CD4-positive, alpha-beta memory T cell (primary cell): Measurements from ENCODE around the gene MGAT3. TPM values are rescaled to one million over a fixed set of nuclear protein-coding genes. Genes with fewer than 3 reads are reported as not detected.

Experiments used
- CTCF ChIA-PET: fragments of 350-600 bp; sonication (Branson Sonifier 250); formaldehyde crosslinking; loops from one replicate; lab custom pipeline; 2021; ENCODE audit warnings: inconsistent platforms; ENCODE audit not compliant: partially characterized antibody; lab: Charles Lee
- POLR2A ChIA-PET: fragments of 350-600 bp; sonication (Branson Sonifier 250); formaldehyde crosslinking; loops from one replicate; lab custom pipeline; 2021; ENCODE audit not compliant: partially characterized antibody; lab: Charles Lee
- DNase-seq, 5 donors: peaks; one replicate each; pipeline versions ENCODE4 v3.0.0 to v3.0.0-alpha.2; 2020 to 2022; ENCODE audit warnings: mixed read lengths in 1 of 5
- H3K27ac ChIP-seq: one replicate; pipeline ENCODE4 v1.7.0; 2013; ENCODE audit warnings: low read depth, low read length
- H3K27me3 ChIP-seq: 2 replicates; pipeline ENCODE4 v1.7.0; 2013; ENCODE audit warnings: mild to moderate bottlenecking, low read length, moderate library complexity; ENCODE audit not compliant: insufficient read depth
- H3K36me3 ChIP-seq: 2 replicates; pipeline ENCODE4 v1.7.0; 2013; ENCODE audit warnings: mild to moderate bottlenecking, low read length, moderate library complexity; ENCODE audit not compliant: insufficient read depth
- H3K4me1 ChIP-seq: 2 replicates; pipeline ENCODE4 v1.7.0; 2013; ENCODE audit warnings: mild to moderate bottlenecking, low read length, moderate library complexity; ENCODE audit not compliant: insufficient read depth
- H3K4me3 ChIP-seq, 2 donors: one replicate each; pipeline ENCODE4 v1.7.0; 2013; ENCODE audit warnings: low read length in 2 of 2, mild to moderate bottlenecking in 1 of 2
- H3K9me3 ChIP-seq, 2 donors: one replicate each; pipeline ENCODE4 v1.7.0; 2013; ENCODE audit warnings: low read length in 2 of 2, control low read depth in 1 of 2; ENCODE audit not compliant: control insufficient read depth in 1 of 2
- H3K27ac Mint-ChIP-seq, 7 donors: one replicate each; pipeline ENCODE4 v1.8.0; 2020 to 2021; ENCODE audit warnings: mixed read lengths in 7 of 7, mild to moderate bottlenecking in 6 of 7, inconsistent platforms in 3 of 7, moderate library complexity in 3 of 7
- H3K27me3 Mint-ChIP-seq, 2 donors: one replicate each; pipeline ENCODE4 v1.8.0; 2020 to 2021; ENCODE audit warnings: mixed read lengths in 2 of 2
- H3K36me3 Mint-ChIP-seq, 2 donors: one replicate each; pipeline ENCODE4 v1.8.0; 2020 to 2021; ENCODE audit warnings: mixed read lengths in 2 of 2, inconsistent platforms in 1 of 2, mild to moderate bottlenecking in 1 of 2
- H3K4me1 Mint-ChIP-seq, 4 donors: one replicate each; pipeline ENCODE4 v1.8.0; 2020 to 2021; ENCODE audit warnings: mixed read lengths in 4 of 4, mild to moderate bottlenecking in 1 of 4
- H3K4me3 Mint-ChIP-seq, 8 donors: one replicate each; pipeline ENCODE4 v1.8.0; 2020 to 2021; ENCODE audit warnings: mixed read lengths in 8 of 8, mild to moderate bottlenecking in 7 of 8, moderate library complexity in 6 of 8, inconsistent platforms in 3 of 8
- H3K9me3 Mint-ChIP-seq, 8 donors: one replicate each; pipeline ENCODE4 v1.8.0; 2020 to 2021; ENCODE audit warnings: mixed read lengths in 8 of 8, mild to moderate bottlenecking in 5 of 8, inconsistent platforms in 3 of 8, moderate library complexity in 1 of 8
- intact Hi-C: fragments of 100-400 bp; cut with micrococcal nuclease; formaldehyde crosslinking; loops from one replicate; pipeline ENCODE4 v1.15.1; 2023
- polyA plus RNA-seq, 2 donors: library from polyadenylated mRNA; unstranded; fragments of 300-500 nt; fragmentation: Illumina TruSeq; gene quantifications; one replicate each; pipeline ENCODE4 v1.2.3, GENCODE V29; 2021
- total RNA-seq, 2 experiments: library from RNA; stranded (reverse); gene quantifications; one replicate each; pipeline ENCODE4 v1.2.3, GENCODE V29; 2021

MGAT3 gene
- total and polyA plus RNA-seq, 4 experiments from 2014 or later = 0.19 to 0.73 TPM; not detected in 2

DNA sequence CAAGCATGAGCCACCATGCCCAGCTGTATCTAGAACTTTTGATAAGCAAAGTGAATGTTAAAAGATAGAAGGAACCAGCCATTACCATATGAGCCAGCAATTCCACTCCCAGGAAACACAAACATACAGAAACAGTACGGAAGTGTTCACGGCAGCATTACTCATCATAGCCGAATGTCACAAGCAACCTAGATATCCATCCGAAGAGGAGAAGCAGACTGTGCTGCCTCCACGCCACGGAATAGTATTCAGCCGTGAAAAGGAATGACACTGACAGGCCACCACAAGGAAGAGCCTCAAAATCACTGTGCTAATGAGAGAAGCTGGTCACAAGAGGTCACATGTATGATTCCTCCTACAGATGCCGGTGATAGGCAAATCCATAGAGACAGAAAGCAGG, 17.6 kb upstream of the MGAT3 start:
- ChIA-PET CTCF (no interaction called here), POLR2A (no interaction called here)
- no peak overlapping the region for H3K4me3 Mint-ChIP-seq
- no peak for DNase-seq
- no peaks in the 10 kb centered on the region for H3K36me3 Mint-ChIP-seq
- Histone ChIP-seq H3K4me1 (peaks cover 9% of the 10 kb centered on the region), H3K36me3 (no peaks in the 10 kb centered on the region), H3K27ac (no peak overlapping the region), H3K27me3 (no peaks in the 10 kb centered on the region), H3K4me3 (no peak overlapping the region), H3K9me3 (no peaks in the 10 kb centered on the region)
- H3K27me3 Mint-ChIP-seq = peaks cover 8 to 11% of the 10 kb centered on the region in 2 donors
- H3K27ac Mint-ChIP-seq = no peak overlapping the region
- peaks cover 0 to 2% (median 0%) of the 10 kb centered on the region in 8 donors for H3K9me3 Mint-ChIP-seq
- intact Hi-C loops = no loop called here
- peaks cover 0 to 16% (median 3%) of the 10 kb centered on the region in 4 donors for H3K4me1 Mint-ChIP-seq

DNA sequence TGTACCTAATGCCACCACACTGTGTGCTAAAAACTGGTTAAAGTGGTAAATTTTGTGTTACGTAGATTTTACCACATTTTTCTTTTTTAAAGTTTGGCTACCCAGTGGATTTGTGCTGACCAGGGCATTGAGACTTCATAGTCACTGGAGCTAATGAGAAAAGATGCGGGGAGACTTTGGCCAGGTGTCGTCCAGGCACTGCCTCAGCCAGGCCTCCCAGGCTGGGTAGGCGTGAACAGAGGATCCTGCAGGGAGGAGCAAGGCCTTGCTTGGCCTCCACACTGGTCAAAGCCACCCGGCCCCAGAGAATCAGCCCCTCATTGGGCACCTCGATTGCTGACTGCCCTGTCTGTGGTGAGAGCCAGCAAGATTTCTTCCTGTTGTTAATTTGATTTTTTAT, 13.4 kb upstream of the MGAT3 start:
- peaks cover 8 to 13% of the 10 kb centered on the region in 2 donors for H3K27me3 Mint-ChIP-seq
- ChIA-PET POLR2A (no interaction called here), CTCF (no interaction called here)
- Histone ChIP-seq H3K27me3 (no peaks in the 10 kb centered on the region), H3K9me3 (no peaks in the 10 kb centered on the region), H3K4me1 (peaks cover 7% of the 10 kb centered on the region), H3K27ac (no peak overlapping the region), H3K36me3 (no peaks in the 10 kb centered on the region), H3K4me3 (no peak overlapping the region)
- intact Hi-C loops = no loop called here
- H3K36me3 Mint-ChIP-seq = no peaks in the 10 kb centered on the region
- peaks cover 5 to 17% (median 9%) of the 10 kb centered on the region in 4 donors for H3K4me1 Mint-ChIP-seq
- H3K4me3 Mint-ChIP-seq = no peak overlapping the region
- DNase-seq = no peak
- no peak overlapping the region for H3K27ac Mint-ChIP-seq
- peaks cover 0 to 2% (median 0%) of the 10 kb centered on the region in 8 donors for H3K9me3 Mint-ChIP-seq

DNA sequence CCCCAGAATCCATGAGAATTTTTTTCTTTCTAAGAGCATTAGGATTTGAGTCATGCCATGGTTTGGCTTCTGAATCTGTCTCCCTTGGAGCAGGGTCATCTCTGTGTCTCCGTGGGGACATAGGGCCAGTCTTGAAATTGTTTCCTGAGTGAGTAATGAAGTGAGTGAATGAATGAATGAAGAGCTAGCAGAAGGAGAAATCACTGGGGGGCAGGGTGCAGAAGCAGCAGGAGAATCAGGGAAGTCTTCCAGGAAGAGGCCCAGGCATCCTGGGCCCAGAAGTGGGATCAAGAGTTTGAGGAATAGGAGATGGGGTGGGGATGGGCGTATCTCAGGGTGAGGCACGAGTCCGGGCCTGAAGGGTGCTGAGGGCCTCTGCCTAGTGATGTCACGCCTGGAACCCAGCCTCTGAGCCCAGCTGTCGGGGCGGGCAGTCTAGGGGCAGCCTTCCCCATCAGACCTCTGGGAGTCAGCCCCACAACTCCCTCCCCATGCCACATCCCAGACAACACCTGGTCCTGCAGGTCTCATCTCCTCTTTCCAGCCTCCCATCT, 12.5 kb upstream of the MGAT3 start:
- H3K4me1 Mint-ChIP-seq = peaks cover 5 to 10% (median 8%) of the 10 kb centered on the region in 4 donors
- Histone ChIP-seq H3K9me3 (no peaks in the 10 kb centered on the region), H3K36me3 (no peaks in the 10 kb centered on the region), H3K4me3 (no peak overlapping the region), H3K27me3 (no peaks in the 10 kb centered on the region), H3K27ac (no peak overlapping the region), H3K4me1 (peaks cover 7% of the 10 kb centered on the region)
- H3K4me3 Mint-ChIP-seq = no peak overlapping the region
- peaks cover 0 to under 1% (median 0%) of the 10 kb centered on the region in 8 donors for H3K9me3 Mint-ChIP-seq
- intact Hi-C loops = no loop called here
- POLR2A ChIA-PET = no interaction called here
- CTCF ChIA-PET = no interaction called here
- H3K27ac Mint-ChIP-seq = no peak overlapping the region
- peaks cover 4 to 9% of the 10 kb centered on the region in 2 donors for H3K27me3 Mint-ChIP-seq
- no peaks in the 10 kb centered on the region for H3K36me3 Mint-ChIP-seq
- no peak for DNase-seq

DNA sequence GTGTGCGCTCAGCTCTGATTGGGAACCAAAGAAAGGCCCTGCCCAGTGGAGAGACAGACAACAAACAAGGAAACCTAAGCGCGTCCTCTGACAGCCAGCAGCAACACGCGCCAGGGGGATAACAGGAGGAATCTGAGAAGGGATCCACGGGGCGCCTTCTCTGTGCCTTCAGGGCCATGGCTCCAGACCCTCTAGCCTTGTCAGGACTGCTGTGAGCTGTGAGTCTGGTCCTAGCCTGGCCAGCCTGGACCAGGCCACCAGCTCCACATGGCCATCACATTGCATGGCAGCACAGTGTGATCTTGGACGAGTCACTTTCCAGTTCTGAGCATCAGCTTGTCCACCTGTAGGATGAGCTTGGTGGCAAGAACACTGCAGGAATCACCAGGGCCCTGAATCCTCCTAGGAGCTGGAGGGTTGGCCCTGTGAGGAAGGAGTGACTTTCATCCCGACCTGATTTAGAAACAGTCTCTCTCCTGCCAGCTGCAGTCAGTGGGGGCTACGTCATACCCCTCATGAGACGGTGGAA, 11.8 kb upstream of the MGAT3 start:
- no peaks in the 10 kb centered on the region for H3K27me3 ChIP-seq
- ChIA-PET POLR2A (no interaction called here), CTCF (no interaction called here)
- Mint-ChIP-seq H3K36me3 (no peaks in the 10 kb centered on the region), H3K9me3 (no peaks in the 10 kb centered on the region), H3K27me3 (peaks cover 3 to 8% of the 10 kb centered on the region in 2 donors), H3K27ac (no peak overlapping the region), H3K4me3 (no peak overlapping the region), H3K4me1 (peaks cover 5 to 10% (median 8%) of the 10 kb centered on the region in 4 donors)
- no peak for DNase-seq
- no peaks in the 10 kb centered on the region for H3K36me3 ChIP-seq
- H3K27ac ChIP-seq = no peak overlapping the region
- intact Hi-C loops = no loop called here
- peaks cover 7% of the 10 kb centered on the region for H3K4me1 ChIP-seq
- H3K9me3 ChIP-seq = no peaks in the 10 kb centered on the region
- no peak overlapping the region for H3K4me3 ChIP-seq

DNA sequence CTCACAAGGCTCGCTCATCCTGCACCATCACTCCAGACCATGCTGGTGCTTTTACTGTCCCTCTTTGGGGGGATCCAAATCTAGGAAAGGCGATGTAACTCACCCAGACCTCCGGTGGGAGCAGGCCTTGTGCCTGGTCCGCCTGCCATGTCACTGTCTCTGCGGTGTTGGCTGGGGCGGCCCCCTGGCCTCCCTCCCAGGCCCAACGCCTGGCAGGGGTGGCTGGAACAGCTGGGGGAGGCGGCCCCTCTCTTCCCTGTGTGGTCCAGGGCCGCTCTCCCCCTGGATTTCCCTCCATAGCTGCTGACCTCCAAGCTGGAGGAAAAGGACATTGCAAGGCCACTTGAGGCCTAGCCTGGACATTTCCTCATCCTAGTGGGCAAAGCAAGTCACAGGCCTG, 11.1 kb upstream of the MGAT3 start:
- intact Hi-C loops = no loop called here
- no peaks in the 10 kb centered on the region for H3K9me3 Mint-ChIP-seq
- DNase-seq = no peak
- H3K4me1 Mint-ChIP-seq = peaks cover 5 to 10% (median 8%) of the 10 kb centered on the region in 4 donors
- Histone ChIP-seq H3K36me3 (no peaks in the 10 kb centered on the region), H3K4me1 (peaks cover 7% of the 10 kb centered on the region), H3K9me3 (no peaks in the 10 kb centered on the region), H3K27me3 (no peaks in the 10 kb centered on the region), H3K27ac (no peak overlapping the region), H3K4me3 (no peak overlapping the region)
- peaks cover 3 to 8% of the 10 kb centered on the region in 2 donors for H3K27me3 Mint-ChIP-seq
- H3K4me3 Mint-ChIP-seq = no peak overlapping the region
- H3K36me3 Mint-ChIP-seq = no peaks in the 10 kb centered on the region
- no peak overlapping the region for H3K27ac Mint-ChIP-seq
- CTCF ChIA-PET = no interaction called here
- POLR2A ChIA-PET = no interaction called here

DNA sequence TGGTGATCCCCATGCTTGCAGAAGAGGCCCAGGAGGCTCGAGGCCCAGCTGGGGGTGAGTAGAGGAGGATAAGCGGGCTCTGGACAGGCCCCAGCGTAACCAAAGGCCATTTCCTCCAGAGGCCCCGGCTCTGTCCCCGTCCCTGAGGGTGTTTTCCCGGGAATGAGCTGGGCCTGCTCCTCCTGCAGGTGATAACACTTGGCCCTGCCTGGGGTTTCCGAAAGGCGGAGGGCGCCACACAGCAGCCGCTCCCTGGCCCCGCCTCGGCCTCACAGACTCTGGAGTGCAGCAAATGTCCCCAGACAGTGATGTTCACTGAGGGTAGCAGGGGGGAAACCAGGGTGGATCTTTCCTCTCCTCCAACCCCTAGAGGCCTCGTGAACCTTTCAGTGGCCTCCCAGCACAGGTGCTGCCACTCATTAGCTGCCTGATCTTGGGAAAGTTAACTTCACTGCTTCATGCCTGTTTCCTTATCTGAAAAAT, 10.5 kb upstream of the MGAT3 start:
- peaks cover 5 to 10% (median 8%) of the 10 kb centered on the region in 4 donors for H3K4me1 Mint-ChIP-seq
- Histone ChIP-seq H3K27me3 (no peaks in the 10 kb centered on the region), H3K4me1 (peaks cover 7% of the 10 kb centered on the region), H3K27ac (no peak overlapping the region), H3K36me3 (no peaks in the 10 kb centered on the region), H3K9me3 (no peaks in the 10 kb centered on the region), H3K4me3 (no peak overlapping the region)
- intact Hi-C loops = no loop called here
- H3K4me3 Mint-ChIP-seq = peak overlapping the region in 1 of 8 donors; percentile 48
- H3K27me3 Mint-ChIP-seq = peaks cover 1 to 5% of the 10 kb centered on the region in 2 donors
- H3K27ac Mint-ChIP-seq = peak overlapping the region in 1 of 7 donors; percentile 26
- no peaks in the 10 kb centered on the region for H3K9me3 Mint-ChIP-seq
- ChIA-PET POLR2A (interaction anchor here (1.1 kb wide), 2 partner anchors 47 to 127 kb away, joined by 5 to 6 read pairs; partner anchors contain the start of genes RPL3 and TAB1), CTCF (interaction anchor here (1.0 to 1.2 kb wide), 3 partner anchors 9 to 50 kb away, joined by 3 to 4 read pairs (median 3); no protein-coding TSS in a partner anchor)
- no peaks in the 10 kb centered on the region for H3K36me3 Mint-ChIP-seq
- no peak for DNase-seq

DNA sequence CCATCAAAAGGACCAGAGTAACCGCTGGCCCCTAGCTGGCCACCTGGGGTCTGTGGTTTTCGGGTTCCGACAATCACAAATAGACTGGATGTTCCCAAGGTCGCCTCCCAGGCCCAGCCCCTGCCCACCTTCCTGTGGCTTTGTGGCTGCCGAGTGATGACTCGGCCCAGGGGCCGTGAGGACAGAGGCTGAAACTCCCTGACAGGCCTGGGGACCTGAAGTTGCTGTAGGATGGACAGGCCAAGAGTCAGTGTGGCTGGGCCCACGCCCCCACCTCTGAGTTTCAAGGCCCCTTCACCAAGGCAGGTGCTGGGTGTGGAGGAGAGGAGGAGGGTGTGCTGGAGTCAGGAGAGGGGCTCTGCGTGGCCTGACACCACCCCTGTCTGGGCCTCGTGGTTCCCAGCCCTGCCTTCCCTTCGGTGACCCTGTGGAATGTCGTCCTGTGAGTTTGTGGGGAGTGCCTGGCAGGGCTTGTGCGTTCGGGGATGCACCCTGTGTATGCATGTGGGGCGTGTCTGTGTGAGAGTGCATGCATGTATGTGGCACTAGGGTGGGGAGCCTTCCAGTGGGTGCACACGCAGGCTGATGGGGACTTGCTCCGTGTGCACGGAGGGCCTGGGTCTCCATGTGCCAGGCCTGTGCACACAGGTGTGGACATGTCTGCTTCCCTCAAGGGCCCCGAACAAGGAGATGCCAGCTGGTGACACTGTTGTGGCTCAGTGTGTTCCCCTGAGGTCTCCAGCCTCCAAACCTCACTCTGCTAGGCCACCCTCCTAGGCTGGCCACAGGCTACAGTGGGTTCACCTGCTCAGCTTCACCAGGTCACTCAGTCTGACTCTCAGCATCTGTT, 8.4 kb upstream of the MGAT3 start:
- Mint-ChIP-seq H3K4me3 (peak overlapping the region in 2 of 8 donors; percentile 15 to 57), H3K27me3 (peaks cover 2% of the 10 kb centered on the region in 2 donors), H3K4me1 (peaks cover 5 to 10% (median 8%) of the 10 kb centered on the region in 4 donors), H3K27ac (no peak overlapping the region), H3K36me3 (no peaks in the 10 kb centered on the region), H3K9me3 (no peaks in the 10 kb centered on the region)
- DNase-seq = no peak
- no peaks in the 10 kb centered on the region for H3K27me3 ChIP-seq
- H3K36me3 ChIP-seq = no peaks in the 10 kb centered on the region
- peaks cover 7% of the 10 kb centered on the region for H3K4me1 ChIP-seq
- H3K27ac ChIP-seq = no peak overlapping the region
- no peaks in the 10 kb centered on the region for H3K9me3 ChIP-seq
- no peak overlapping the region for H3K4me3 ChIP-seq
- intact Hi-C loops = no loop called here
- ChIA-PET POLR2A (no interaction called here), CTCF (no interaction called here)
